Colonic mucosa (tissue), 4 donors: ENCODE results near the gene TMEM222. TPM values are rescaled to one million over a fixed set of nuclear protein-coding genes. Genes with fewer than 3 reads are reported as not detected.
"Not testable (repeated sequence)": the region's sequence is repeated elsewhere in the genome, so short reads cannot be mapped to it uniquely, and the experiment has no call there.

Experiments
- DNase-seq: peaks from one replicate; pipeline ENCODE4 v3.0.0-alpha.2; 2020
- H3K27ac ChIP-seq: fragments of 200-600 bp; one replicate; pipeline ENCODE4 v1.8.0; 2021
- H3K27me3 ChIP-seq: fragments of 200-600 bp; one replicate; pipeline ENCODE4 v1.8.0; 2021
- H3K36me3 ChIP-seq: fragments of 200-600 bp; one replicate; pipeline ENCODE4 v1.8.0; 2021
- H3K4me1 ChIP-seq: fragments of 200-600 bp; one replicate; pipeline ENCODE4 v1.8.0; 2021; ENCODE audit warnings: mild to moderate bottlenecking
- H3K4me3 ChIP-seq: fragments of 200-600 bp; one replicate; pipeline ENCODE4 v1.8.0; 2021
- H3K9ac ChIP-seq, 2 donors: one replicate each; pipeline ENCODE4 v1.7.0; 2013; ENCODE audit warnings: control low read depth in 2 of 2, low read depth in 2 of 2, low read length in 2 of 2
- H3K9me3 ChIP-seq: fragments of 200-600 bp; one replicate; pipeline ENCODE4 v1.8.0; 2021
- CTCF ChIP-seq: fragments of 200-600 bp; IDR thresholded peaks from one replicate; pipeline ENCODE4 v1.8.0; 2022; ENCODE audit warnings: antibody characterized with exemption, mild to moderate bottlenecking
- intact Hi-C: fragments of 100-400 bp; cut with DNase I; formaldehyde crosslinking; loops from one replicate; pipeline ENCODE4 v1.14.1; 2022
- total RNA-seq, 2 donors: library from RNA; stranded (reverse); fragmentation: NEBNext Ultra II Directional in 1 of 2; extraction: Animal tissue kit (Norgen Biotek cat#: 25700) in 1 of 2; gene quantifications; one replicate each; pipeline ENCODE4 v1.2.1, GENCODE V29; 2021
- donor health status: healthy.
- donor health status: DM: no; HTN: no; CAD: no.
- donor health status: DM: no; HTN: no; CAD: no.

Gene TMEM222
- total RNA-seq, 2 donors from 2014 or later: 28.6 to 35.4 TPM

GRCh38 chr1:27380766-27381733 is 59.1 kb downstream of the TMEM222 start:
- no peak for DNase-seq
- Histone ChIP-seq H3K9me3 (no peaks in the 10 kb centered on the region), H3K36me3 (no peaks in the 10 kb centered on the region), H3K4me3 (no peak overlapping the region), H3K9ac (no peak overlapping the region), H3K4me1 (no peaks in the 10 kb centered on the region), H3K27me3 (no peaks in the 10 kb centered on the region), H3K27ac (no peak overlapping the region)
- intact Hi-C loops: no loop called here
- no peak for TF ChIP-seq CTCF

- no peaks in the 10 kb centered on the region for H3K4me1 ChIP-seq
- H3K27ac ChIP-seq: no peak overlapping the region
- H3K4me3 ChIP-seq: no peak overlapping the region
- intact Hi-C loops: no loop called here
- DNase-seq: no peak
- no peaks in the 10 kb centered on the region for H3K27me3 ChIP-seq
- no peaks in the 10 kb centered on the region for H3K9me3 ChIP-seq
- no peaks in the 10 kb centered on the region for H3K36me3 ChIP-seq
- no peak overlapping the region for H3K9ac ChIP-seq
- no peak for TF ChIP-seq CTCF
These were observed 60.2 kb downstream of the TMEM222 start for GRCh38 chr1:27381969-27382762.

GRCh38 chr1:27383039-27383605 is 61.2 kb downstream of the TMEM222 start, which contains the start of gene CD164L2:
Gene CD164L2 (minus strand): TSS chr1:27383333. CDS start chr1:27383239, 94 bp downstream.
- no peak for TF ChIP-seq CTCF
- peak; percentile 88 for DNase-seq
- H3K36me3 ChIP-seq: no peaks in the 10 kb centered on the region
- H3K4me1 ChIP-seq: no peaks in the 10 kb centered on the region
- H3K27ac ChIP-seq: no peak within 1 kb of the TSS
- no peaks in the 10 kb centered on the region for H3K9me3 ChIP-seq
- no peaks in the 10 kb centered on the region for H3K27me3 ChIP-seq
- intact Hi-C loops: no loop called here
- peak within 1 kb of the TSS; percentile 23 for H3K4me3 ChIP-seq
- no peak within 1 kb of the TSS for H3K9ac ChIP-seq

GRCh38 chr1:27383661-27384060 is 61.7 kb downstream of the TMEM222 start:
- Histone ChIP-seq H3K9ac (no peak overlapping the region), H3K4me3 (no peak overlapping the region), H3K9me3 (no peaks in the 10 kb centered on the region), H3K27ac (no peak overlapping the region), H3K27me3 (no peaks in the 10 kb centered on the region), H3K4me1 (no peaks in the 10 kb centered on the region), H3K36me3 (no peaks in the 10 kb centered on the region)
- no peak for DNase-seq
- intact Hi-C loops: no loop called here
- TF ChIP-seq CTCF: no peak

GRCh38 chr1:27384797-27385196 is 62.8 kb downstream of the TMEM222 start:
- H3K9me3 ChIP-seq, H3K36me3 ChIP-seq, H3K4me1 ChIP-seq, intact Hi-C loops, H3K9ac ChIP-seq, H3K27me3 ChIP-seq, H3K27ac ChIP-seq, H3K4me3 ChIP-seq, DNase-seq: not testable (repeated sequence)

Other genes with a start within 250 kb of the TMEM222 start
- gene SLC9A1, start 167.0 kb upstream of the TMEM222 start, total RNA-seq: 10 to 100 TPM; 63.6 to 99.6 TPM
- gene WDTC1, start 87.5 kb upstream of the TMEM222 start, total RNA-seq: 10 to 100 TPM; 31.2 to 39.3 TPM
- 10 to 100 TPM; 15.6 to 17.4 TPM for gene SYTL1, start 19.9 kb downstream of the TMEM222 start, total RNA-seq
- gene MAP3K6, start 44.8 kb downstream of the TMEM222 start, total RNA-seq: 10 to 100 TPM; 21.7 to 41.0 TPM
- 1 to 10 TPM in 1 of 2 donors, under 1 TPM in 1; 0.42 to 1.5 TPM for gene FCN3, start 52.7 kb downstream of the TMEM222 start, total RNA-seq
- gene CD164L2, start 61.2 kb downstream of the TMEM222 start, total RNA-seq: 1 to 10 TPM in 1 of 2 donors, under 1 TPM in 1; 0.69 to 1.7 TPM
- gene GPR3, start 70.5 kb downstream of the TMEM222 start, total RNA-seq: under 1 TPM; 0.32 to 0.49 TPM
- gene WASF2, start 168.0 kb downstream of the TMEM222 start, total RNA-seq: 100 to 1,000 TPM; 120 to 168 TPM